K562 (cell line): ENCODE results near the gene OR7C1. TPM values are rescaled to one million over a fixed set of nuclear protein-coding genes. Genes with fewer than 3 reads are reported as not detected.

Experiments used
- ARID1B ChIP-seq: fragments of 450-650 bp; IDR thresholded peaks from 2 replicates; pipeline ENCODE4 v1.6.1; 2016; ENCODE audit warnings: antibody characterized with exemption, mild to moderate bottlenecking, inconsistent platforms
- ATF1 ChIP-seq, 2 experiments: fragments of 450-650 bp in 1 of 2; IDR thresholded peaks; 2 replicates each; pipeline ENCODE4 v1.6.1; 2016; ENCODE audit warnings: missing compliant biosample characterization in 1 of 2, missing genetic modification characterization in 1 of 2
- CHD1 ChIP-seq: fragments of 200-600 bp; sonication (generic); IDR thresholded peaks from one replicate; pipeline ENCODE4 v1.6.1; 2012; ENCODE audit warnings: mild to moderate bottlenecking, moderate library complexity, low read length, inconsistent platforms
- SMARCE1 ChIP-seq: fragments of 450-650 bp; IDR thresholded peaks from 2 replicates; pipeline ENCODE4 v1.7.1; 2016; ENCODE audit warnings: mild to moderate bottlenecking
- SOX6 ChIP-seq: fragments of 450-650 bp; IDR thresholded peaks from 2 replicates; pipeline ENCODE4 v1.6.1; 2014; ENCODE audit warnings: mild to moderate bottlenecking
- TRIM24 ChIP-seq, 2 experiments: fragments of 450-650 bp; IDR thresholded peaks; 2 replicates each; pipeline ENCODE4 v1.6.1; 2016
- ZNF75A ChIP-seq: fragments of 450-650 bp; formaldehyde crosslinking; IDR thresholded peaks from 2 replicates; pipeline ENCODE4 v1.4.0; 2020; ENCODE audit warnings: mild to moderate bottlenecking
- polyA plus RNA-seq, 8 experiments: library from polyadenylated mRNA; depleted of rRNA in 4 of 8; stranded (reverse) in 5 of 8; unstranded in 3 of 8; fragments of >200 nt; fragmentation: Nextera tagmentation in 2 of 8; fragmentation: Illumina TruSeq in 1 of 8; extraction: Ambion mirVana in 2 of 8; extraction: Trizol in 1 of 8; gene quantifications; 2 replicates each; pipeline versions ENCODE4 v1.2.1 to v1.2.3, GENCODE V29; 2011 to 2014; ENCODE audit warnings: inconsistent platforms in 1 of 8, missing spikeins in 1 of 8
- total RNA-seq, 7 experiments: library from RNA; depleted of rRNA in 6 of 7; stranded (reverse); fragments of >200 nt in 6 of 7; fragmentation: Illumina TruSeq in 2 of 7; extraction: Trizol in 2 of 7; gene quantifications; 2 replicates each; pipeline versions ENCODE4 v1.2.1 to v1.2.3, GENCODE V29; 2011 to 2021; ENCODE audit warnings: low replicate concordance in 1 of 7
- TF ChIP-seq, protein P1 (sequence below): fragments of 450-650 bp; IDR thresholded peaks from 2 replicates; pipeline ENCODE4 v1.6.1; 2016; ENCODE audit warnings: mild to moderate bottlenecking, moderate library complexity
- TF ChIP-seq, protein P2 (sequence below): sonication (generic); formaldehyde crosslinking; IDR thresholded peaks from 2 replicates; pipeline ENCODE4 v1.8.0; 2022; ENCODE audit warnings: missing genetic modification reagents, mild to moderate bottlenecking, moderate library complexity, borderline replicate concordance
- TF ChIP-seq, protein P3 (sequence below): sonication (generic); formaldehyde crosslinking; IDR thresholded peaks from 2 replicates; pipeline ENCODE4 v1.5.0; 2020; ENCODE audit warnings: missing genetic modification reagents

OR7C1 gene
- total and polyA plus RNA-seq, 9 of the 15 experiments (the other 6 are each of a cell fraction or from before 2014, with no cell fraction given) = 0.01 to 0.18 (median 0.10) TPM; not detected in 1

DNA sequence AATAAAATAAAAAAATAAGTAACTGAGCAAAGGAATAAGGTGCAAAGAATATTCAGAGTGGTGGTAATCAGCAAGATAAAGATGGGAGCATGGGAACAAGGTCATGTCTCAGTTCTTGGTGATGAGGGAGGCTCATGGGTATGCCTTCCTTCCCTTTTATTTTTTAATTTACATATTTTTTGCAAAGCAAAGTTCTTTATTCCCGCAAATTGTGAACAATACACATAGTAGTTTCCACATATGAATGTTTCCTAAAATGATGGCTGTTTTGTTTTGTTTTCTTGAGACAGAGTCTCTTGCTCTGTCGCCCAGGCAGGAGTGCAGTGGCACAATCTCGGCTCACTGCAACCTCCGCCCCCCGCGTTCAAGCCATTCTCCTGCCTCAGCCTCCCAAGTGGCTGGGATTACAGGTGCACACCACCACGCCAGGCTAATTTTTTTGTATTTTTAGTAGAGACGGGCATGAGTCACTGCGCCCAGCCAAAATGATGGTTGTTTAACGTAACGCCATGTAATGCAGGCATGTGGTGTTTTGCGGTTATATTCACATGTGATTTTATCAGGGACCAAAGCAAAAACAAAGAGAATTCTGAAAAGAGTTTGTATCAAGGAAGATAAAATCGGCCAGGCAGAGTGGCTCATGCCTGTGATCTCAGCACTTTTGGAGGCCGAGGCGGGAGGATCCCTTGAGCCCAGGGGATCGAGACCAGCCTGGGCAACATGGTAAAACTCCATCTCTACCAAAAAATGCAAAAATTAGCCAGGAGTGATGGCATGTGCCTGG is 52.2 kb downstream of the OR7C1 start (continued):
- TF ChIP-seq, protein P1, sequence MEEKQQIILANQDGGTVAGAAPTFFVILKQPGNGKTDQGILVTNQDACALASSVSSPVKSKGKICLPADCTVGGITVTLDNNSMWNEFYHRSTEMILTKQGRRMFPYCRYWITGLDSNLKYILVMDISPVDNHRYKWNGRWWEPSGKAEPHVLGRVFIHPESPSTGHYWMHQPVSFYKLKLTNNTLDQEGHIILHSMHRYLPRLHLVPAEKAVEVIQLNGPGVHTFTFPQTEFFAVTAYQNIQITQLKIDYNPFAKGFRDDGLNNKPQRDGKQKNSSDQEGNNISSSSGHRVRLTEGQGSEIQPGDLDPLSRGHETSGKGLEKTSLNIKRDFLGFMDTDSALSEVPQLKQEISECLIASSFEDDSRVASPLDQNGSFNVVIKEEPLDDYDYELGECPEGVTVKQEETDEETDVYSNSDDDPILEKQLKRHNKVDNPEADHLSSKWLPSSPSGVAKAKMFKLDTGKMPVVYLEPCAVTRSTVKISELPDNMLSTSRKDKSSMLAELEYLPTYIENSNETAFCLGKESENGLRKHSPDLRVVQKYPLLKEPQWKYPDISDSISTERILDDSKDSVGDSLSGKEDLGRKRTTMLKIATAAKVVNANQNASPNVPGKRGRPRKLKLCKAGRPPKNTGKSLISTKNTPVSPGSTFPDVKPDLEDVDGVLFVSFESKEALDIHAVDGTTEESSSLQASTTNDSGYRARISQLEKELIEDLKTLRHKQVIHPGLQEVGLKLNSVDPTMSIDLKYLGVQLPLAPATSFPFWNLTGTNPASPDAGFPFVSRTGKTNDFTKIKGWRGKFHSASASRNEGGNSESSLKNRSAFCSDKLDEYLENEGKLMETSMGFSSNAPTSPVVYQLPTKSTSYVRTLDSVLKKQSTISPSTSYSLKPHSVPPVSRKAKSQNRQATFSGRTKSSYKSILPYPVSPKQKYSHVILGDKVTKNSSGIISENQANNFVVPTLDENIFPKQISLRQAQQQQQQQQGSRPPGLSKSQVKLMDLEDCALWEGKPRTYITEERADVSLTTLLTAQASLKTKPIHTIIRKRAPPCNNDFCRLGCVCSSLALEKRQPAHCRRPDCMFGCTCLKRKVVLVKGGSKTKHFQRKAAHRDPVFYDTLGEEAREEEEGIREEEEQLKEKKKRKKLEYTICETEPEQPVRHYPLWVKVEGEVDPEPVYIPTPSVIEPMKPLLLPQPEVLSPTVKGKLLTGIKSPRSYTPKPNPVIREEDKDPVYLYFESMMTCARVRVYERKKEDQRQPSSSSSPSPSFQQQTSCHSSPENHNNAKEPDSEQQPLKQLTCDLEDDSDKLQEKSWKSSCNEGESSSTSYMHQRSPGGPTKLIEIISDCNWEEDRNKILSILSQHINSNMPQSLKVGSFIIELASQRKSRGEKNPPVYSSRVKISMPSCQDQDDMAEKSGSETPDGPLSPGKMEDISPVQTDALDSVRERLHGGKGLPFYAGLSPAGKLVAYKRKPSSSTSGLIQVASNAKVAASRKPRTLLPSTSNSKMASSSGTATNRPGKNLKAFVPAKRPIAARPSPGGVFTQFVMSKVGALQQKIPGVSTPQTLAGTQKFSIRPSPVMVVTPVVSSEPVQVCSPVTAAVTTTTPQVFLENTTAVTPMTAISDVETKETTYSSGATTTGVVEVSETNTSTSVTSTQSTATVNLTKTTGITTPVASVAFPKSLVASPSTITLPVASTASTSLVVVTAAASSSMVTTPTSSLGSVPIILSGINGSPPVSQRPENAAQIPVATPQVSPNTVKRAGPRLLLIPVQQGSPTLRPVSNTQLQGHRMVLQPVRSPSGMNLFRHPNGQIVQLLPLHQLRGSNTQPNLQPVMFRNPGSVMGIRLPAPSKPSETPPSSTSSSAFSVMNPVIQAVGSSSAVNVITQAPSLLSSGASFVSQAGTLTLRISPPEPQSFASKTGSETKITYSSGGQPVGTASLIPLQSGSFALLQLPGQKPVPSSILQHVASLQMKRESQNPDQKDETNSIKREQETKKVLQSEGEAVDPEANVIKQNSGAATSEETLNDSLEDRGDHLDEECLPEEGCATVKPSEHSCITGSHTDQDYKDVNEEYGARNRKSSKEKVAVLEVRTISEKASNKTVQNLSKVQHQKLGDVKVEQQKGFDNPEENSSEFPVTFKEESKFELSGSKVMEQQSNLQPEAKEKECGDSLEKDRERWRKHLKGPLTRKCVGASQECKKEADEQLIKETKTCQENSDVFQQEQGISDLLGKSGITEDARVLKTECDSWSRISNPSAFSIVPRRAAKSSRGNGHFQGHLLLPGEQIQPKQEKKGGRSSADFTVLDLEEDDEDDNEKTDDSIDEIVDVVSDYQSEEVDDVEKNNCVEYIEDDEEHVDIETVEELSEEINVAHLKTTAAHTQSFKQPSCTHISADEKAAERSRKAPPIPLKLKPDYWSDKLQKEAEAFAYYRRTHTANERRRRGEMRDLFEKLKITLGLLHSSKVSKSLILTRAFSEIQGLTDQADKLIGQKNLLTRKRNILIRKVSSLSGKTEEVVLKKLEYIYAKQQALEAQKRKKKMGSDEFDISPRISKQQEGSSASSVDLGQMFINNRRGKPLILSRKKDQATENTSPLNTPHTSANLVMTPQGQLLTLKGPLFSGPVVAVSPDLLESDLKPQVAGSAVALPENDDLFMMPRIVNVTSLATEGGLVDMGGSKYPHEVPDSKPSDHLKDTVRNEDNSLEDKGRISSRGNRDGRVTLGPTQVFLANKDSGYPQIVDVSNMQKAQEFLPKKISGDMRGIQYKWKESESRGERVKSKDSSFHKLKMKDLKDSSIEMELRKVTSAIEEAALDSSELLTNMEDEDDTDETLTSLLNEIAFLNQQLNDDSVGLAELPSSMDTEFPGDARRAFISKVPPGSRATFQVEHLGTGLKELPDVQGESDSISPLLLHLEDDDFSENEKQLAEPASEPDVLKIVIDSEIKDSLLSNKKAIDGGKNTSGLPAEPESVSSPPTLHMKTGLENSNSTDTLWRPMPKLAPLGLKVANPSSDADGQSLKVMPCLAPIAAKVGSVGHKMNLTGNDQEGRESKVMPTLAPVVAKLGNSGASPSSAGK = no peak; the same call in 1 of the 2 replicates
- peak; percentile 53; the same call in 1 of the 2 replicates for TF ChIP-seq SMARCE1
- TF ChIP-seq, protein P2, sequence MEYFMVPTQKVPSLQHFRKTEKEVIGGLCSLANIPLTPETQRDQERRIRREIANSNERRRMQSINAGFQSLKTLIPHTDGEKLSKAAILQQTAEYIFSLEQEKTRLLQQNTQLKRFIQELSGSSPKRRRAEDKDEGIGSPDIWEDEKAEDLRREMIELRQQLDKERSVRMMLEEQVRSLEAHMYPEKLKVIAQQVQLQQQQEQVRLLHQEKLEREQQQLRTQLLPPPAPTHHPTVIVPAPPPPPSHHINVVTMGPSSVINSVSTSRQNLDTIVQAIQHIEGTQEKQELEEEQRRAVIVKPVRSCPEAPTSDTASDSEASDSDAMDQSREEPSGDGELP (CRISPR knock-in tag) = peak; percentile 27; the same call in 1 of the 2 replicates
- TF ChIP-seq ATF1 (CRISPR knock-in tag; IDR thresholded peaks at IDR 0.05) = no peak
- TF ChIP-seq ATF1 (tag; IDR thresholded peaks at IDR 0.05) = peak; percentile 13; the same call in 1 of the 2 replicates
- peak; percentile 36; the same call in 1 of the 2 replicates for TF ChIP-seq ARID1B
- peak; percentile 77 for TF ChIP-seq SOX6
- TF ChIP-seq TRIM24 (IDR thresholded peaks at IDR 0.05) = peak in 1 of 2 experiments; percentile 25; a peak in 1 of 4 replicates
- TF ChIP-seq, protein P3, sequence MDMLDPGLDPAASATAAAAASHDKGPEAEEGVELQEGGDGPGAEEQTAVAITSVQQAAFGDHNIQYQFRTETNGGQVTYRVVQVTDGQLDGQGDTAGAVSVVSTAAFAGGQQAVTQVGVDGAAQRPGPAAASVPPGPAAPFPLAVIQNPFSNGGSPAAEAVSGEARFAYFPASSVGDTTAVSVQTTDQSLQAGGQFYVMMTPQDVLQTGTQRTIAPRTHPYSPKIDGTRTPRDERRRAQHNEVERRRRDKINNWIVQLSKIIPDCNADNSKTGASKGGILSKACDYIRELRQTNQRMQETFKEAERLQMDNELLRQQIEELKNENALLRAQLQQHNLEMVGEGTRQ (CRISPR knock-in tag) = no peak
- TF ChIP-seq CHD1 = no peak
- no peak for TF ChIP-seq ZNF75A (CRISPR knock-in tag)
- TF ChIP-seq, all 486 proteins: peak for 22
